ENCODE data around the gene ZNF799. TPM values are rescaled to one million over a fixed set of nuclear protein-coding genes. Genes with fewer than 3 reads are reported as not detected.

Gene ZNF799
- total RNA-seq, result 2.5 and 4.0 TPM in 2 replicates

DNA sequence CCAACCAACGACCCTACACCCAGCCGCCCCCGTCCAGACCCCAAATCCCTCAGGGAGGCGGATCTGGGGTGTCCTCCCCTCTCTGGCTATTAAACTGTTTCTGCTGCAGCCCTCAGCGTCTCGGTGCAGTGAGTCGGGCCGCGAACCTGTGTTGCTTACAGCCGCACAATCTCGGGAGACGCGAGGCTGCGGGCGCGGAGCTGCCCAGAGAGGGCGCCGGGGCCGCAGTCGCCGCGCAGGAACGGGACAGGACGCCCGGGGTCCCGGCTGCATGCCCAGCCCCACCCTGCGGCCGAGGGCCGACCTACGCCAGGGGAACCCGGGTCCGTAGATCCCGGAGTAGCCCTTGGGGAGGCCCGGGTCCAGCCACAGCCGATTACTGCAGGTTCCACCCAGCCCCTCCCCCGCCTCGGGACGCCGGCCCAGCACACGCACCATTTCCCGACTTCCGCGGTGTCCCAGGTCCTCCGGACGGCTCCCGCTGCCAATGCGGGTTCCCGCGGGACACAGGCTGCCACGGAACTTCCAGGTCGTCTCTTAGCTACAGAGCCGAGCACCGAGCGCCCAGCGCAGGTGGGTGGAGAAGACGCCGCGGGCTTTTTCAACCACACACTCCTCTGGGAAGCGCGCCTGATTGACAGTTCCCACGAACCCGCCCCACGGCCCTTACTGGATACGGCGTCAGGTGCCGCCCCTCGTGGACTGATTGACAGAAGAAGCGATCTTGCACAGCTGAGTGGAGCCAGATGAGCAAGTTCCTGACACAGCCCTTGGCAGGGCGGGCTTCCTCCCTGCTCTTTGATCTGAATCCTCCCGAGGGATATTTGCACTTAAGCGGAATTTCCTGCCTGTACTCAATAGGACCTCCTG, at the start of gene ZNF799:
Gene ZNF799, minus strand, starts transcription at position 639 of the 870 bp plus-strand sequence. Its CDS starts 201 bp downstream, at position 438.

DNA sequence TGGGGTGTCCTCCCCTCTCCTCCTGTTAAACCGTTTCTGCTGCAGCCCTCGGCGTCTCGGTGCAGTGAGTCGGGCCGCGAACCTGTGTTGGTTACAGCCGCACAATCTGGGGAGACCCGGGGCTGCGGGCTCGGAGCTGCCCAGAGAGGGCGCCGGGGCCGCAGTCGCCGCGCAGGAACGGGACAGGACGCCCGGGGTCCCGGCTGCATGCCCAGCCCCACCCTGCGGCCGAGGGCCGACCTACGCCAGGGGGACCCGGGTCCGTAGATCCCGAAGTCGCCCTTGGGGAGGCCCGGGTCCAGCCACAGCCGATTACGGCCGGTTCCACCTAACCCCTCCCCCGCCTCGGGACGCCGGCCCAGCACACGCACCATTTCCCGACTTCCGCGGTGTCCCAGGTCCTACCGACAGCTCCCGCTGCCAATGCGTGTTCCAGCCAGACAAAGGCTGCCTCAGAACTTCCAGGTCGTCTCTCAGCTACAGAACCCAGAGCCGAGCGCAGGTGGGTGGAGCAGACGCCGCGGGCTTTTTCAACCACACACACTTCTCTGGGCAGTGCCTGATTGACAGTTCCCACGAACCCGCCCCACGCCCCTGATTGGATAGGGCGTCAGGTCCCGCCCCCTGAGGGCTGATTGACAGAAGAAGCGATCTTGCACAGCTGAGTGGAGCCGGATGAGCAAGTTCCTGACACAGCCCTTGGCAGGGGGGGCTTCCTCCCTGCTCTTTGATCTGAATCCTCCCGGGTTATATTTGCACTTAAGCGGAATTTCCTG, 39.7 kb upstream of the ZNF799 start, which contains the start of gene ZNF443:
Gene ZNF443, minus strand, starts transcription at position 481 of the 776 bp plus-strand sequence. Its CDS starts 107 bp downstream, at position 374.

DNA sequence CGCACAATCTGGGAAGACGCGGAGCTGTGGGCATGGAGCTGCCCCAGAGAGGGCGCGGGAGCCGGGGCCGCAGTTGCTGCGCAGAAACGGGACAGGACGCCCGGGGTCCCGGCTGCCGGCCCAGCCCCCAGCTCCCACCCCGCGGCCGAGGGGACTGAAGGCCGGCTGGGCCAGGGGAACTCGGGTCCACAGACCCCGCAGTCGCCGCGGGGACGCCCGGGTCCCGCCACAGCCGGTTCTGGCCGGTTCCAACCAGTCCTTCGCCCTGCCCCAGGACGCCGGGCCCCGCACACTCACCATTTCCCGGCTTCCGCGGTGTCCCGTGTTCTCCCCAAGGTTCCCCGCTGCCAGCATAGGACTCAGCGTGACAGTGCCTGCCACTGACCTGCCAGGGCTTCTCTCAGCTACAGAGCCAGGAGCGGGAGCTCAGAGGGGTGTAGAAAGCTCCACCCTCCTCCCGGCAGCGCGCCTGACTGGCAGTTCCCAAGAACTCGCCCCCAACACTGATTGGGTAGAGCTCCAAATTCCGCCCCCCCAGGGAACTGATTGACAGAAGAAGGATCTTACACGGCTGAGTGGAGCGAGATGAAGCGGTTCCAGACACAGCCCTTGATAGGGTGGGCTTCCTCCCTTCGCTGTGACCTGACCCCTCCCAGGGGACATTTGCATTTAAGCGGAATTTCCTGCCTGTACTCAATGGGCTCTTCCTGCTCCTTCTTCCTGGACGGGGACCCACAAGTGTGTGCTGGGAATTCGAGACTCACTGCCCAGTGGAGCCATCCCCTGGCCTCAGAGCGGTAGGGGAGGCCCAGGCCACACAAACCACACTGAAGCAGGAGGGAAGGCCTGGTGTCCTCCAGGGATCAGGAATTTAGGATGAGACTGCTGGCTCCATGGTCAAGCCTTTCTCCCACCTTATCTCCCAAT, 35.6 kb downstream of the ZNF799 start, which contains the start of gene ZNF442:
Gene ZNF442, minus strand, starts transcription at position 448 of the 927 bp plus-strand sequence. CDS start 2,052 bp downstream, outside the sequence.

Other genes with a start within 250 kb of the ZNF799 start
- gene ZNF625, start 244.5 kb downstream of the ZNF799 start, total RNA-seq, result 14.0 and 15.3 TPM in 2 replicates
- gene ZNF136, start 238.2 kb downstream of the ZNF799 start, total RNA-seq, result 7.3 and 7.8 TPM in 2 replicates
- 10.7 and 14.2 TPM in 2 replicates for gene ZNF44, start 106.4 kb downstream of the ZNF799 start, total RNA-seq
- gene ZNF563, start 67.6 kb downstream of the ZNF799 start, total RNA-seq, result 4.1 and 4.6 TPM in 2 replicates
- gene ZNF442, start 35.6 kb downstream of the ZNF799 start, total RNA-seq, result 6.5 and 10.5 TPM in 2 replicates
- gene ZNF443, start 39.8 kb upstream of the ZNF799 start, total RNA-seq, result 1.8 and 2.5 TPM in 2 replicates
- gene ZNF709, start 83.5 kb upstream of the ZNF799 start, total RNA-seq, result 2.5 and 2.6 TPM in 2 replicates
- gene ZNF564, start 150.2 kb upstream of the ZNF799 start, total RNA-seq, result 7.9 and 9.3 TPM in 2 replicates
- gene ZNF490, start 209.5 kb upstream of the ZNF799 start, total RNA-seq, result 5.3 and 7.5 TPM in 2 replicates
- gene ZNF791, start 209.6 kb upstream of the ZNF799 start, total RNA-seq, result 14.7 and 17.7 TPM in 2 replicates

All from aortic smooth muscle cell (primary cell).